GM19035 (cell line): ENCODE measurements around the gene CNGB1.
"Not testable (repeated sequence)": the region's sequence is repeated elsewhere in the genome, so short reads cannot be mapped to it uniquely, and the experiment has no call there.

Source experiments
- ATAC-seq: cut with Tn5 transposase; IDR thresholded peaks from one replicate; pipeline ENCODE4 v1.9.1; 2021; ENCODE audit not compliant: unreplicated experiment

The CNGB1 gene

GRCh38 chr16:57866529-57866918, 104.4 kb downstream of the CNGB1 start:
- ATAC-seq = no peak

DNA sequence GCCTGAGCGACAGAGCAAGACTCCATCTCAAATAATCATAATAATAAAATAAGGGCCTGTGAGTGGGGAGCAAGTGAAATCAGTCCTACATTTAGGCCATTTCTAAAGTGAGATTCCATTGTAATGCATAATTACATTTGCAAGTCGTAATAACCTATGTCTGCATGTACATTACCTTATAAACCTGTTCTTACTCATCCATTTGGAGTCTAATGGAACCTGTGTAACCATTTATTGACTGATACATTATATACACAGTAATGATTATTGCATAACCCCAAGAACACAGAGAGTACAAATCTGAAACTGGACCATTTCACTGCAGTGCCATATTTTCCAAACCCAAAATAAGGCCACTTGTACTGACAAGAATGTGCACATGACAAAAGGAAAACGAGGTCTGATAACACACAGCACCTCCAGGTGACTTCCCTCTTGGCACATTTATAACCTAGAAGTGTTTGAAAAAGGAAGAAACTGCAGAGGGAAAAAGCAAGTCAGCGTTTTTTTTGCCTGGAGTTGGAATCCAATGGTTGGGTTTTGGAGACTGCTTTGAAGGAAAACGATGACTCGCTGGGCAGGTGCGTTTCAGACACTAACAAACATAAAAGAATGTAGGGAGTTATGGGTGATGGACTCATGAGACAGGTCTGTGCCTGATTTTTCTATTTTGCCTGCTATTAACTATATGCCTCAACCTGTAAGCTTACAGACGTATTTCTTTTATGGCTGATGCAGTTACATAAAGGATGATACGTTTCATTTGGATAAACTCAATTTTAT, 105.0 kb downstream of the CNGB1 start:
- ATAC-seq = no peak

GRCh38 chr16:57863434-57864160, 107.3 kb downstream of the CNGB1 start:
- no peak for ATAC-seq

GRCh38 chr16:57862698-57863433, 108.1 kb downstream of the CNGB1 start:
- ATAC-seq = no peak

DNA sequence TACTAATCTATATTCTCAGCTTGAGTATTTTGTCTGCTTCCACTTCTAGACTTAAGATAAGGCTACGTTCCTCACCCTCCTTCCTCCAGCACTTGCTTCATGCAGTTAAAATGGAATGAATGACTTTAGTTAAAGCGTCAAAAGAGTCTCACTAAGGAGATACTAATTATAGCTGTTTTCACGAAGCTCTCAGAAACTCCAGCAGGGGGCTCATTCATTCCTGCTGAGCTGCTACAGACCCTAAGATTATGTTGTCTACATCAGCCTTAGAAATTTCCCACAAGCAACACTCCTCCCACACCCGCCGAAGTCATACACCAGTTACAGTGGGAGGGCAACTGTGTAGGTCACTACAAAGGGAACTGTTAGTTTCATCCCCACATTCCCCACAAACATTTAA, 111.6 kb downstream of the CNGB1 start:
- no peak for ATAC-seq

- no peak for ATAC-seq
These were observed 112.3 kb downstream of the CNGB1 start for GRCh38 chr16:57858635-57859034.

- ATAC-seq = not testable (repeated sequence)
These were observed 112.9 kb downstream of the CNGB1 start for GRCh38 chr16:57857991-57858390.

GRCh38 chr16:57855188-57855587, 115.7 kb downstream of the CNGB1 start:
- ATAC-seq = no peak

DNA sequence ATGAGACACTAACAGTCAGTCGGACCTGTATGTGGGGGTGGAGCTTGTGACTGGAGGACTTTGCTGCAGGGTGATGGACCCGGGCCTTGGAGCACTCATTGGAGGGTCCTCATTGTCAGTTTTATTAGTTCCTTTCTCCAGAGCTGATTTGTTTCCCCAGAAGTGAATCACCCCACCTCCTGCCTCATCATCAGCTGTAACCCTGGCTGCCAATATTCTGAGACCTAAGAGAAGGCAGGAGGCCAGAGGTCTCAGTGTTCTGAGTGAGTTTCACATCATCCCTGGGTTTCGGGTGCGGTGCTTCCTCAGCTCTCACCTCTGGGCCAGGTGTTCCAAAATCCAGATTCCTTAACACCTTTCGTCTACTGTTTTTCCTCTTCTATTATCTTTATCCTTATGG, 118.7 kb downstream of the CNGB1 start:
- ATAC-seq = no peak

GRCh38 chr16:57848181-57848580, 122.7 kb downstream of the CNGB1 start:
- ATAC-seq = no peak

DNA sequence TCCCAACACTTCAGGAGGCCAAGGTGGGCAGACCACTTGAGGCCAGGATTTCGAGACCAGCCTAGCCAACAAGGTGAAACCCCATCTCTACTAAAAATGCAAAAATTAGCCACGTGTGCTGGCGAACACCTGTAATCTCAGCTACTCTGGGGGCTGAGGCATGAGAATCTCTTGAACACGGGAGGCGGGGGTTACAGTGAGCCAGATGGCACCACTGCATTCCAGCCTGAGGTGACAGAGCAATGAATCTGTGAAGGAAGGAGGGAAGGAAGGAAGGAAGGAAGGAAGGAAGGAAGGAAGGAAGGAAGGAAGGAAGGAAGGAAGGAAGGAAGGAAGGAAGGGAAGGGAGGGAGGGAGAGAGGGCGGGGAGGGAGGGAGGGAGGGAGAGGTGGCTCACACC, 124.0 kb downstream of the CNGB1 start:
- not testable (repeated sequence) for ATAC-seq

GRCh38 chr16:57846078-57846697, 124.7 kb downstream of the CNGB1 start:
- ATAC-seq = no peak

- ATAC-seq = no peak
These were observed 125.8 kb downstream of the CNGB1 start for GRCh38 chr16:57845115-57845514.

GRCh38 chr16:57844416-57845030, 126.4 kb downstream of the CNGB1 start:
- no peak for ATAC-seq

DNA sequence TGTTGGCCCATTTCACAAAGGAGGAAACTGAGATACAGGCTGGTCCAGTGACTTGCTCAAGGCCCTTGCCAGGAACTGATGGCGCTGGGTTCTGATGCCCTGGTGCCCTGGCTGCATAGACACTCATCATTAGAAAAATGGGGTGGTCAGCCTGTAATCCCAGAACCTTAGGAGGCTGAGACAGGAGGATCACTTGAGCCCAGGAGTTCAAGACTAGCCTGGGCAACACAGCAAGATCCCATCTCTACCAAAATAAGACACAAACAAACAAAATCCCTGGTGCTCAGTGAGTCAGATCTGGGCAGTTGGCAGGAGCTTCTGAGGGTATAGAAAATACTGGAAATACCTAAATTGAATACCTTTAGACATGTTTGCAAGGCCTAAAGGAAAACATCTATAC, 127.5 kb downstream of the CNGB1 start:
- ATAC-seq = no peak

DNA sequence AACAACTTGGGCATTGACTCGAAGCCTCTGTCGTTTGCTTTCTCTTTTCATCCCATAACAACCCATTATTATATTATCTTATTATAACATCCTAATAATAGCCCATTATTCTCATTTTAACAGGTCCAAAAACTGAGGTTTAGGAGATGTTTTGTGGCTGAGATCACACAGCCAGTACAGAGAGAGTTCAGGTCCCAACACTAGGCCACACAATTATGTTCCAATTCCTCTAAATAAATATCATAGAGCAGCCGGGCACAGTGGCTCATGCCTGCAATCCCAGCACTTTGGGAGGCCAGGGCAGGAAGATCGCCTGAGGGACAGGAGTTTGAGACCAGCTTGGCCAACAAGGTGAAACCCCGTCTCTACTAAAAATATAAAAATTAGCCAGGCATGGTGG, 128.3 kb downstream of the CNGB1 start:
- no peak for ATAC-seq

- ATAC-seq = no peak
These were observed 130.1 kb downstream of the CNGB1 start for GRCh38 chr16:57840833-57841232.

- no peak for ATAC-seq
These were observed 132.8 kb downstream of the CNGB1 start for GRCh38 chr16:57838161-57838560.

DNA sequence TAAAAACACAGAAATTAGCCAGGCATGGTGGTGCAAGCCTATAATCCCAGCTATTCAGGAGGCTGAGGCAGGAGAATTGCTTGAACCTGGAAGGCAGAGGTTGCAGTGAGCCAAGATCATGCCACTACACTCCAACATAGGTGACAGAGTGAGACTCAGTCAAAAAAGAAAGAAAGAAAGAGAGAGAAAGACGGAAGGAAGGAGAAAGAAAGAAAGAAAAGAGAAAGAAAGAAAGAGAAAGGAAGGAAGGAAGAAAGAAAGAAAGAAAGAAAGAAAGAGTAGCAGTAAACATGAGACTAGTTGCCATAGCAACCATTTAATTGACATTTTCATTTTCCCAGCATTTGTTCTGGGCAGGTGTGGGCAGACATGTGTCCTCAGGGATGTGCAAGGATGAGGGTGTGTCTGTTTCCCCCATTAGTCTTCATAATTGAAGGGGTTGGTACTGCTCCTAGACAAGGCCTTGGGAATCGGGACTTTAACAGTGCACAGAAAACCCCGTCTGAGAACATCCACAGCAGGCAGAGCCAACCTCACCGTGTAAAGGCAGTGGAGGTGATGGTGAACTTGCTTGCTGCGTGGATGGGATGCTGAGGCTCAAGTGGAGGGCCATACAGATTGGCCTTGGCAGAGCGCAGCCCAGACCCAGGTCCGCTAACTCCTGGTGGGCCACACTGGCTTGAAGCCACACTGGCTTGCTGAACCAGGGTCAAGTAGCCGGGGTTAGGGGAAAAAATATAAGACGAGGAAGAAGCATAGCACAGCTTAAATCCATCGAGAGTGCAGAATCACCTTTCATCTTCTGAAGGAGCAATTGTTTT, 133.4 kb downstream of the CNGB1 start:
- no peak for ATAC-seq

- not testable (repeated sequence) for ATAC-seq
These were observed 135.5 kb downstream of the CNGB1 start for GRCh38 chr16:57835439-57835838.
